CD14-positive monocyte (primary cell): Measurements from ENCODE around the gene SLC45A3. TPM values are rescaled to one million over a fixed set of nuclear protein-coding genes. Genes with fewer than 3 reads are reported as not detected.

ENCODE experiments used
- DNase-seq, 3 donors: peaks; one replicate each; pipeline ENCODE4 v3.0.0-alpha.2; 2011 to 2022
- H2AFZ ChIP-seq: 2 replicates; pipeline ENCODE4 v1.6.0; 2012; ENCODE audit warnings: mild to moderate bottlenecking, low read depth, low read length, inconsistent platforms; ENCODE audit not compliant: insufficient read depth, poor library complexity, severe bottlenecking
- H3K27ac ChIP-seq, 2 donors: 1 replicate in 1 of 2; 2 replicates in 1 of 2; pipeline ENCODE4 v1.5.1; 2012 to 2013; ENCODE audit warnings: low read length in 2 of 2, control low read depth in 1 of 2, inconsistent platforms in 1 of 2, low read depth in 1 of 2, mild to moderate bottlenecking in 1 of 2
- H3K27me3 ChIP-seq, 2 donors: one replicate each; pipeline versions ENCODE4 v1.6.0 to v1.6.1; 2011 to 2013; ENCODE audit warnings: low read length in 2 of 2; ENCODE audit not compliant: control insufficient read depth in 2 of 2, insufficient read depth in 2 of 2
- H3K36me3 ChIP-seq, 2 donors: replicated peaks in 1 of 2; 1 replicate in 1 of 2; 2 replicates in 1 of 2; pipeline versions ENCODE4 v1.5.1 to v1.6.1; 2012 to 2013; ENCODE audit warnings: low read length in 2 of 2, control low read depth in 1 of 2, inconsistent platforms in 1 of 2, mild to moderate bottlenecking in 1 of 2; ENCODE audit not compliant: insufficient read depth in 2 of 2, control insufficient read depth in 1 of 2
- H3K4me1 ChIP-seq, 2 donors: 1 replicate in 1 of 2; 2 replicates in 1 of 2; pipeline versions ENCODE4 v1.5.1 to v1.6.1; 2012 to 2013; ENCODE audit warnings: low read length in 2 of 2, control low read depth in 1 of 2, inconsistent platforms in 1 of 2, mild to moderate bottlenecking in 1 of 2, moderate library complexity in 1 of 2; ENCODE audit not compliant: insufficient read depth in 2 of 2, control insufficient read depth in 1 of 2
- H3K4me2 ChIP-seq: replicated peaks from 2 replicates; pipeline ENCODE3; 2012; ENCODE audit warnings: low read length, moderate library complexity, mild to moderate bottlenecking; ENCODE audit not compliant: poor library complexity, severe bottlenecking; ENCODE audit errors: extremely low read depth
- H3K4me3 ChIP-seq, 3 experiments: fragments of 200-600 bp in 1 of 3; sonication (generic) in 1 of 3; replicated peaks in 1 of 3; 1 replicate in 2 of 3; 2 replicates in 1 of 3; pipeline ENCODE4 v1.5.1; 2011 to 2013; ENCODE audit warnings: low read length in 3 of 3, mild to moderate bottlenecking in 3 of 3, control low read depth in 2 of 3, low read depth in 2 of 3, inconsistent platforms in 1 of 3, moderate library complexity in 1 of 3
- H3K79me2 ChIP-seq: 2 replicates; pipeline ENCODE4 v1.6.0; 2012; ENCODE audit warnings: mild to moderate bottlenecking, control low read depth, inconsistent platforms, low read length, moderate library complexity; ENCODE audit not compliant: insufficient read depth
- H3K9ac ChIP-seq: 2 replicates; pipeline ENCODE4 v1.6.0; 2017; ENCODE audit warnings: low read length, mild to moderate bottlenecking; ENCODE audit not compliant: insufficient read depth, poor library complexity, severe bottlenecking
- H3K9me3 ChIP-seq, 2 donors: replicated peaks in 1 of 2; 1 replicate in 1 of 2; 2 replicates in 1 of 2; pipeline versions ENCODE4 v1.5.1 to v1.6.1; 2012 to 2013; ENCODE audit warnings: low read length in 2 of 2, control low read depth in 1 of 2; ENCODE audit not compliant: control insufficient read depth in 1 of 2, insufficient read depth in 1 of 2
- H4K20me1 ChIP-seq: 2 replicates; pipeline ENCODE4 v1.6.0; 2012; ENCODE audit warnings: mild to moderate bottlenecking, low read length, control low read depth, moderate library complexity; ENCODE audit not compliant: insufficient read depth
- H3K27ac Mint-ChIP-seq, 7 donors: one replicate each; pipeline ENCODE4 v1.8.0; 2020; ENCODE audit warnings: mild to moderate bottlenecking in 7 of 7, mixed read lengths in 7 of 7, moderate library complexity in 6 of 7, inconsistent platforms in 2 of 7
- H3K27me3 Mint-ChIP-seq, 3 donors: one replicate each; pipeline ENCODE4 v1.8.0; 2021 to 2022; ENCODE audit warnings: low read depth in 3 of 3, mild to moderate bottlenecking in 3 of 3, mixed read lengths in 3 of 3, moderate library complexity in 3 of 3, inconsistent platforms in 1 of 3
- H3K36me3 Mint-ChIP-seq, 2 donors: one replicate each; pipeline ENCODE4 v1.8.0; 2020; ENCODE audit warnings: mixed read lengths in 2 of 2, inconsistent platforms in 1 of 2, mild to moderate bottlenecking in 1 of 2
- H3K4me1 Mint-ChIP-seq: one replicate; pipeline ENCODE4 v1.8.0; 2020; ENCODE audit warnings: mild to moderate bottlenecking, mixed read lengths
- H3K4me3 Mint-ChIP-seq, 2 donors: one replicate each; pipeline ENCODE4 v1.8.0; 2020; ENCODE audit warnings: mild to moderate bottlenecking in 2 of 2, mixed read lengths in 2 of 2, moderate library complexity in 1 of 2
- H3K9me3 Mint-ChIP-seq, 7 donors: one replicate each; pipeline ENCODE4 v1.8.0; 2020 to 2022; ENCODE audit warnings: mixed read lengths in 7 of 7, mild to moderate bottlenecking in 6 of 7, moderate library complexity in 6 of 7, inconsistent platforms in 2 of 7
- WGBS: methylation state at CpG from one replicate; pipeline ENCODE4 v1.1.5; 2013; ENCODE audit warnings: missing lambda C conversion rate; ENCODE audit not compliant: insufficient coverage; 5-methylcytosine and 5-hydroxymethylcytosine counted together
- intact Hi-C, 2 donors: fragments of 100-400 bp; cut with micrococcal nuclease; formaldehyde crosslinking; loops; one replicate each; pipeline versions ENCODE4 v1.15.0 to v1.15.1; 2023
- polyA plus RNA-seq, 3 donors: library from polyadenylated mRNA; depleted of rRNA in 1 of 3; unstranded in 2 of 3; stranded (reverse) in 1 of 3; fragments of 300-500 nt in 2 of 3; fragments of >200 nt in 1 of 3; fragmentation: Illumina TruSeq in 2 of 3; gene quantifications; 1 replicate in 2 of 3; 2 replicates in 1 of 3; pipeline ENCODE4 v1.2.3, GENCODE V29; 2012 to 2021
- TF ChIP-seq, protein P1 (sequence below): fragments of 200-600 bp; IDR thresholded peaks from one replicate; pipeline ENCODE4 v1.8.0; 2022; ENCODE audit warnings: antibody characterized with exemption, mild to moderate bottlenecking

Gene SLC45A3
- polyA plus RNA-seq, 3 donors: 0.11 to 0.61 TPM; not detected in 1

DNA sequence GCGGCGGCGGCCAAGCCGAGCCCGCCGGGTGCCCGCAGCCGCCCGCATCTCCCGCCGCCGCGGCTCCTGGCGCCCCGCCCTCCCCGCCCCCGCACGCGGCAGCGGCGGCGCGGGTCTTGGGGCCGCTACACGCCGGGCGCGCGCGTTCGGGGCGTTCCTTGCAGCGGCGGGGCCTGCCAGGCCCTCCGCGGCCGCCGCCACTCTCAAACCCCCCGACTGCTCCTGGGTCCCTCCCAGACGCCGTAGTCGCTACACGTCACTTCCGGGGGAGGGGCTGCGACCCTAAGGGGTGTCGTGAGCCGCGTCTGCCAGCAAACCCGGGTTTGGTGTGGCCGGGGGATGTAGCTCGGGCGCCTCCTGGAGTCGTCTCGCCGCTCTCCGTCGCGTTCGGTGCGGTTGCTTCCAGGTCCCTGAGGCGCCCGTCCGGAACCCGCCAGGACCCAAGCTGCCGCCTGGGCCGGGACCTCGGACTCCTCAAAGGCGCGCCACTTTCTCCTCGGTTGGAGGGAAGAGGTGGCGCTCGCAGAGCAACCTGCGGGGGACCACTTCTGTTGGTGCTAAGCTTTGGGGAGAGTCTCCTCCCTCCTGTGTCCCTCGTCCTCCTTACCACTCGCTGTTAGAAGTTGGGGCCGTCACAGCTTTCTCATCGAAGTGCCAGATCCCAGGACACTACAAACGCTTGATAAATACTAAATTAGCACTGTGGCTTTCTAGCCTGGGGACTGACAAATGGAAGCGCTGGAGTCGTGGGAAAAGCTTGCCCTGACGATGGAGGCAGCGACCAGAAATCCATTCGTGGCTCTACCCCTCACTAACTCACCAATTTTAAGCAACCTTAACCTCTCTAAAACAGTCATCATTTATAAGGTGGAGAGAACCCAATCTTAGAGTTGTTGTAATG lies 48.3 kb downstream of the SLC45A3 start, which contains the start of gene ELK4:
Gene ELK4, minus strand, starts transcription at position 244 of the 901 bp plus-strand sequence. CDS start 8,129 bp downstream, outside the sequence.
- WGBS: under 1% methylated on average over 74 of the region's 83 CpGs
- H3K4me1 ChIP-seq: peaks cover 15 to 23% of the 10 kb centered on the region in 2 donors
- H3K4me1 Mint-ChIP-seq: peaks cover 37% of the 10 kb centered on the region

More for the DNA sequence above, 48.3 kb downstream of the SLC45A3 start, which contains the start of gene ELK4:
- Histone ChIP-seq H3K4me2 (peak within 1 kb of the TSS; percentile 97), H3K27ac (peak within 1 kb of the TSS; percentile 88 to 91), H3K4me3 (peak within 1 kb of the TSS; percentile 73 to 99 (median 91)), H3K27me3 (no peaks in the 10 kb centered on the region), H2AFZ (peak within 1 kb of the TSS; percentile 98), H3K9ac (peak within 1 kb of the TSS; percentile 87), H3K9me3 (no peaks in the 10 kb centered on the region), H3K36me3 (no peaks in the 10 kb centered on the region), H4K20me1 (peaks cover 4% of the 10 kb centered on the region), H3K79me2 (peaks cover 43% of the 10 kb centered on the region)
- TF ChIP-seq, protein P1, sequence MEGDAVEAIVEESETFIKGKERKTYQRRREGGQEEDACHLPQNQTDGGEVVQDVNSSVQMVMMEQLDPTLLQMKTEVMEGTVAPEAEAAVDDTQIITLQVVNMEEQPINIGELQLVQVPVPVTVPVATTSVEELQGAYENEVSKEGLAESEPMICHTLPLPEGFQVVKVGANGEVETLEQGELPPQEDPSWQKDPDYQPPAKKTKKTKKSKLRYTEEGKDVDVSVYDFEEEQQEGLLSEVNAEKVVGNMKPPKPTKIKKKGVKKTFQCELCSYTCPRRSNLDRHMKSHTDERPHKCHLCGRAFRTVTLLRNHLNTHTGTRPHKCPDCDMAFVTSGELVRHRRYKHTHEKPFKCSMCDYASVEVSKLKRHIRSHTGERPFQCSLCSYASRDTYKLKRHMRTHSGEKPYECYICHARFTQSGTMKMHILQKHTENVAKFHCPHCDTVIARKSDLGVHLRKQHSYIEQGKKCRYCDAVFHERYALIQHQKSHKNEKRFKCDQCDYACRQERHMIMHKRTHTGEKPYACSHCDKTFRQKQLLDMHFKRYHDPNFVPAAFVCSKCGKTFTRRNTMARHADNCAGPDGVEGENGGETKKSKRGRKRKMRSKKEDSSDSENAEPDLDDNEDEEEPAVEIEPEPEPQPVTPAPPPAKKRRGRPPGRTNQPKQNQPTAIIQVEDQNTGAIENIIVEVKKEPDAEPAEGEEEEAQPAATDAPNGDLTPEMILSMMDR: peak; percentile 75
- Mint-ChIP-seq H3K27me3 (peaks cover 0 to 3% (median 0%) of the 10 kb centered on the region in 3 donors), H3K4me3 (peak within 1 kb of the TSS; percentile 98 to 100), H3K36me3 (no peaks in the 10 kb centered on the region), H3K9me3 (no peaks in the 10 kb centered on the region), H3K27ac (peak within 1 kb of the TSS; percentile 94 to 99 (median 97))
- peak; percentile 96 to 98 (median 98) for DNase-seq
- intact Hi-C loops: loop anchor here (2.0 to 10.0 kb wide), 4 partner anchors 39 to 107 kb away; no protein-coding TSS in a partner anchor
